Measurements from ENCODE around the gene DGKZ. TPM values are rescaled to one million over a fixed set of nuclear protein-coding genes. Genes with fewer than 3 reads are reported as not detected.

DGKZ gene
- total and polyA plus RNA-seq, 10 of the 15 experiments (the other 5 are each of a cell fraction or from before 2014, with no cell fraction given): 0.50 to 78.4 (median 39.5) TPM

DNA sequence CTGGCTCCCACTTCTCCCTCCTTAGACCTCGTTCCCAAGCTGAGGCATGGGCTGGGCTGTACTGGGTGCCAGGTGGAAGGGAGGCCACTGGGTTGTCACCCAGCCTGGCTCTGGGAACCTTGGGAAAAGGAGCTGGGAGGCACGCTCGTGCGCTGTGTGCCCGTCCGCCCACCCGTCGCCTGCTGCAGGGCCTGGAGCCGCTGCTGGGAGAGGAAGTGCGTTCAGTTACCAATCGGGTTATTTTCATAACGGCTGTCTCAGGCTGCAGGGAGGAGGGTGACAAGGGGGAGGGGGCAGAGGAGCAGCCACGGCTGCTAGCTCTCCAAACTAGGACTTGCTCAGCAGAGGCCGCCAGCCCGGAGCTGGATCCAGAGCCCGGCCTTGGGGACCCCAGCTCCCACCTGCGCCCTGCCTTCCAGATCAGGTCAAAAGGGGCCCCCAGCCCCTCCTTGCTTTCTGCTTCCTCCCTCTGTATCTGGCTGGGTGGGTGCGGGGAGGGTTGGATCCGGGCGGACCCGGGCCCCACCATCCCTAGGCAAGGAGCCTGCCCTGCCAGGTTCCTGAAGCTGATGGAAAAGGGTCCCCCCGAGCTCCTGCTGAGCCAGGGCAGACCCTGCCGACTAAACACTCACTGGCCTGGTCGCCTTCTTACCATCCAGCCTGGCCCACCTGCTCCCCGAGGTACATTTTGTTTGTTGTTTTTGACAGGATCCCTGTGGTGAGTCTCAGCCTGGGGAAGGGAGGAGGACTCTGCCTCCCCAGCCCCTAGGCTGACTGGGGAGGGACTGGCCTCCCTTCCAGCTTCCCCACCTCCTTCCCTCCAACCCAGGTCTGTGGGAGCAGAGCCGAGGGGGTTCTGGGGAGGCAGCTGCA, 14.3 kb downstream of the DGKZ start:
- CTCF ChIA-PET: interaction anchor here (0.6 to 19.9 kb wide), 15 partner anchors 4 to 257 kb away, joined by 3 to 423 read pairs (median 4); partner anchors contain the start of genes ATG13, DGKZ and HARBI1
- Histone ChIP-seq H3K4me1 (ENCODE audit: control insufficient read depth, insufficient read depth, low read length) (peaks cover 20% of the 10 kb centered on the region), H3K79me2 (ENCODE audit: control insufficient read depth, insufficient read depth, low read length) (peaks cover 29% of the 10 kb centered on the region), H4K20me1 (ENCODE audit: control insufficient read depth, insufficient read depth) (no peaks in the 10 kb centered on the region), H3K9me3 (replicated peaks; ENCODE audit: control insufficient read depth, insufficient read depth, low read length) (no peaks in the 10 kb centered on the region), H3K4me2 (ENCODE audit: control insufficient read depth, insufficient read depth) (peak overlapping the region; percentile 86), H3K4me3 (peak overlapping the region; percentile 65), H2AFZ (ENCODE audit: control insufficient read depth, low read depth, low read length) (peak overlapping the region; percentile 68), H3K27ac (ENCODE audit: control insufficient read depth, insufficient read depth) (peak overlapping the region; percentile 90), H3K36me3 (ENCODE audit: control insufficient read depth in 2 of 2, insufficient read depth in 2 of 2, low read length in 1 of 2) (peaks cover 0 to 8% of the 10 kb centered on the region in 2 experiments; a peak in 3 of 4 replicates), H3K9ac (ENCODE audit: control insufficient read depth, insufficient read depth, low read length) (peak overlapping the region; percentile 86), H3K27me3 (replicated peaks in 1 of 2; ENCODE audit: control insufficient read depth in 2 of 2, insufficient read depth in 2 of 2, low read length in 1 of 2) (no peaks in the 10 kb centered on the region)
- RAD21 ChIA-PET (ENCODE audit: unreplicated experiment): interaction anchor here (0.7 to 3.1 kb wide), 13 partner anchors 9 to 199 kb away, joined by 3 to 38 read pairs (median 4); partner anchors contain the start of gene DGKZ
- peak; percentile 44 for DNase-seq (ENCODE audit: low read depth, low spot score)
- peak; percentile 97 for FAIRE-seq
- in situ Hi-C loops (cut with MboI) (no loop called here), intact Hi-C loops (cut with micrococcal nuclease; ENCODE audit: unreplicated experiment) (no loop called here)
- peak; percentile 97 for ATAC-seq
- SMC1A ChIA-PET (ENCODE audit: uncharacterized antibody, unreplicated experiment): interaction anchor here (0.7 to 6.0 kb wide), 11 partner anchors 11 to 176 kb away, joined by 3 to 70 read pairs (median 4); partner anchors contain the start of gene DGKZ
- WGBS (ENCODE audit: insufficient coverage, insufficient replicate concordance, low lambda C conversion rate, missing lambda C conversion rate): under 1% methylated on average over 23 of the region's 26 CpGs
- no TSS peak for BruUV-seq (replicated peaks)
- POLR2A ChIA-PET: interaction anchor here (0.6 to 3.2 kb wide), 10 partner anchors 10 to 200 kb away, joined by 3 to 32 read pairs (median 4); partner anchors contain the start of gene DGKZ
- TF ChIP-seq ZNF622 (IDR thresholded peaks at IDR 0.05) (no peak), POLR2AphosphoS5 (IDR thresholded peaks at IDR 0.05; ENCODE audit: low read length) (peak; percentile 83), JUND (IDR thresholded peaks at IDR 0.05; ENCODE audit: low read depth, low read length) (no peak), HDGF (IDR thresholded peaks at IDR 0.05) (peak; percentile 97), IKZF2 (IDR thresholded peaks at IDR 0.05) (peak; percentile 87), CHD2 (IDR thresholded peaks at IDR 0.05; ENCODE audit: borderline replicate concordance, low read depth, low read length) (peak; percentile 51; the same call in 1 of the 2 replicates)
- TF ChIP-seq, protein P1, sequence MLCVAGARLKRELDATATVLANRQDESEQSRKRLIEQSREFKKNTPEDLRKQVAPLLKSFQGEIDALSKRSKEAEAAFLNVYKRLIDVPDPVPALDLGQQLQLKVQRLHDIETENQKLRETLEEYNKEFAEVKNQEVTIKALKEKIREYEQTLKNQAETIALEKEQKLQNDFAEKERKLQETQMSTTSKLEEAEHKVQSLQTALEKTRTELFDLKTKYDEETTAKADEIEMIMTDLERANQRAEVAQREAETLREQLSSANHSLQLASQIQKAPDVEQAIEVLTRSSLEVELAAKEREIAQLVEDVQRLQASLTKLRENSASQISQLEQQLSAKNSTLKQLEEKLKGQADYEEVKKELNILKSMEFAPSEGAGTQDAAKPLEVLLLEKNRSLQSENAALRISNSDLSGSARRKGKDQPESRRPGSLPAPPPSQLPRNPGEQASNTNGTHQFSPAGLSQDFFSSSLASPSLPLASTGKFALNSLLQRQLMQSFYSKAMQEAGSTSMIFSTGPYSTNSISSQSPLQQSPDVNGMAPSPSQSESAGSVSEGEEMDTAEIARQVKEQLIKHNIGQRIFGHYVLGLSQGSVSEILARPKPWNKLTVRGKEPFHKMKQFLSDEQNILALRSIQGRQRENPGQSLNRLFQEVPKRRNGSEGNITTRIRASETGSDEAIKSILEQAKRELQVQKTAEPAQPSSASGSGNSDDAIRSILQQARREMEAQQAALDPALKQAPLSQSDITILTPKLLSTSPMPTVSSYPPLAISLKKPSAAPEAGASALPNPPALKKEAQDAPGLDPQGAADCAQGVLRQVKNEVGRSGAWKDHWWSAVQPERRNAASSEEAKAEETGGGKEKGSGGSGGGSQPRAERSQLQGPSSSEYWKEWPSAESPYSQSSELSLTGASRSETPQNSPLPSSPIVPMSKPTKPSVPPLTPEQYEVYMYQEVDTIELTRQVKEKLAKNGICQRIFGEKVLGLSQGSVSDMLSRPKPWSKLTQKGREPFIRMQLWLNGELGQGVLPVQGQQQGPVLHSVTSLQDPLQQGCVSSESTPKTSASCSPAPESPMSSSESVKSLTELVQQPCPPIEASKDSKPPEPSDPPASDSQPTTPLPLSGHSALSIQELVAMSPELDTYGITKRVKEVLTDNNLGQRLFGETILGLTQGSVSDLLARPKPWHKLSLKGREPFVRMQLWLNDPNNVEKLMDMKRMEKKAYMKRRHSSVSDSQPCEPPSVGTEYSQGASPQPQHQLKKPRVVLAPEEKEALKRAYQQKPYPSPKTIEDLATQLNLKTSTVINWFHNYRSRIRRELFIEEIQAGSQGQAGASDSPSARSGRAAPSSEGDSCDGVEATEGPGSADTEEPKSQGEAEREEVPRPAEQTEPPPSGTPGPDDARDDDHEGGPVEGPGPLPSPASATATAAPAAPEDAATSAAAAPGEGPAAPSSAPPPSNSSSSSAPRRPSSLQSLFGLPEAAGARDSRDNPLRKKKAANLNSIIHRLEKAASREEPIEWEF (IDR thresholded peaks at IDR 0.05; ENCODE audit: insufficient replicate concordance, low read depth, low read length): no peak
- TF ChIP-seq, protein P2, sequence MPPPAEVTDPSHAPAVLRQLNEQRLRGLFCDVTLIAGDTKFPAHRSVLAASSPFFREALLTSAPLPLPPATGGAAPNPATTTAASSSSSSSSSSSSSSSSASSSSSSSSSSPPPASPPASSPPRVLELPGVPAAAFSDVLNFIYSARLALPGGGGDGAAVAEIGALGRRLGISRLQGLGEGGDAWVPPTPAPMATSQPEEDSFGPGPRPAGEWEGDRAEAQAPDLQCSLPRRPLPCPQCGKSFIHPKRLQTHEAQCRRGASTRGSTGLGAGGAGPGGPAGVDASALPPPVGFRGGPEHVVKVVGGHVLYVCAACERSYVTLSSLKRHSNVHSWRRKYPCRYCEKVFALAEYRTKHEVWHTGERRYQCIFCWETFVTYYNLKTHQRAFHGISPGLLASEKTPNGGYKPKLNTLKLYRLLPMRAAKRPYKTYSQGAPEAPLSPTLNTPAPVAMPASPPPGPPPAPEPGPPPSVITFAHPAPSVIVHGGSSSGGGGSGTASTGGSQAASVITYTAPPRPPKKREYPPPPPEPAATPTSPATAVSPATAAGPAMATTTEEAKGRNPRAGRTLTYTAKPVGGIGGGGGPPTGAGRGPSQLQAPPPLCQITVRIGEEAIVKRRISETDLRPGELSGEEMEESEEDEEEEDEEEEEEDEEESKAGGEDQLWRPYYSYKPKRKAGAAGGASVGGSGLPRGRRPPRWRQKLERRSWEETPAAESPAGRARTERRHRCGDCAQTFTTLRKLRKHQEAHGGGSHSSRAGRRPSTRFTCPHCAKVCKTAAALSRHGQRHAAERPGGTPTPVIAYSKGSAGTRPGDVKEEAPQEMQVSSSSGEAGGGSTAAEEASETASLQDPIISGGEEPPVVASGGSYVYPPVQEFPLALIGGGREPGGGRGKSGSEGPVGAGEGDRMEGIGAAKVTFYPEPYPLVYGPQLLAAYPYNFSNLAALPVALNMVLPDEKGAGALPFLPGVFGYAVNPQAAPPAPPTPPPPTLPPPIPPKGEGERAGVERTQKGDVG (CRISPR knock-in tag; IDR thresholded peaks at IDR 0.05): peak; percentile 22; the same call in 1 of the 2 replicates

Data from GM12878 (cell line).